ENCODE results near the gene CMTM1. TPM values are rescaled to one million over a fixed set of nuclear protein-coding genes. Genes with fewer than 3 reads are reported as not detected.
"Not testable (repeated sequence)": the region's sequence is repeated elsewhere in the genome, so short reads cannot be mapped to it uniquely, and the experiment has no call there.

The CMTM1 gene
- total RNA-seq, 1 experiment from 2014 or later, result 9.4 TPM

DNA sequence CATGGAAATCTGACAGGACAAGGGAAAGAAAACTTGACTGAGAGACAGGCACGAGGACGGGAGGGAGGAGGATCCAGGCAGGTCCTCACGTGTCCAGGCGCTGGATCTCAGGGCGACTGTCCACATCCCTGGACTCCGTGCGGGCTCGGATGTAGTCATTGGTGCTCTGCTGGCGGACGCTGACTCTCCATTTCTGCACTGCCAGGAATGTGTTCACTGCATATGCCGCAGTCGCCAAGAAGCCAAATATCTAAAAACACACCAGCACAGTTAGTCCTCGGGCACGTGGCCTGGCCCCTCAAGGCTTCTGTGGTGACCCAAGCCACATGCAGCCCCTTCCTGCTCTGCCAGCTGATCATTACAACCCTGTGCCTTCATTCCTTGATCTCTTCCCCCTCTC lies 55.7 kb downstream of the CMTM1 start:
- no peak overlapping the region for H2AFZ ChIP-seq
- TF ChIP-seq EZH2 (IDR thresholded peaks at IDR 0.05; ENCODE audit: low read depth), result no peak
- TF ChIP-seq, protein P1, sequence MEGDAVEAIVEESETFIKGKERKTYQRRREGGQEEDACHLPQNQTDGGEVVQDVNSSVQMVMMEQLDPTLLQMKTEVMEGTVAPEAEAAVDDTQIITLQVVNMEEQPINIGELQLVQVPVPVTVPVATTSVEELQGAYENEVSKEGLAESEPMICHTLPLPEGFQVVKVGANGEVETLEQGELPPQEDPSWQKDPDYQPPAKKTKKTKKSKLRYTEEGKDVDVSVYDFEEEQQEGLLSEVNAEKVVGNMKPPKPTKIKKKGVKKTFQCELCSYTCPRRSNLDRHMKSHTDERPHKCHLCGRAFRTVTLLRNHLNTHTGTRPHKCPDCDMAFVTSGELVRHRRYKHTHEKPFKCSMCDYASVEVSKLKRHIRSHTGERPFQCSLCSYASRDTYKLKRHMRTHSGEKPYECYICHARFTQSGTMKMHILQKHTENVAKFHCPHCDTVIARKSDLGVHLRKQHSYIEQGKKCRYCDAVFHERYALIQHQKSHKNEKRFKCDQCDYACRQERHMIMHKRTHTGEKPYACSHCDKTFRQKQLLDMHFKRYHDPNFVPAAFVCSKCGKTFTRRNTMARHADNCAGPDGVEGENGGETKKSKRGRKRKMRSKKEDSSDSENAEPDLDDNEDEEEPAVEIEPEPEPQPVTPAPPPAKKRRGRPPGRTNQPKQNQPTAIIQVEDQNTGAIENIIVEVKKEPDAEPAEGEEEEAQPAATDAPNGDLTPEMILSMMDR (conservative IDR thresholded peaks at IDR 0.05), result no peak

DNA sequence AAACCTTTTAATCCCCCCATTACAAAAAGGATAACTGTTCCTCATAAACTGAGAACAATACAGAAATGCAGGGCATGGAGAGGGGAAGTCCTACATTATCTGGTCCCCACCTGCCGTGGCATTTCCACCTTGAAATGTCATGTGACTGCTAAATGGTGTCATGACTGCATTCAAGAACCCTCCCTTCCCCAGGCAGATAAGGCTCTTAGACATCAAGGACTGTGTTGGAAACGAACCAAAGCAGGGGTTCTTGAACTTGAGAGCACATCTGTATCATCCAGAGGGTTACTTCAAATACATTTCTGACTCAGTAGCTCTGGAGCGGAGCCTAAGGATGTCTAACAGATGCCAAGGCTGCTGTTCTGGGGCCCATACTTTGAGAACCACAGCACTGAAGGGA lies 56.6 kb downstream of the CMTM1 start:
- Histone ChIP-seq H3K9me3 (ENCODE audit: insufficient read depth, low read depth) (no peaks in the 10 kb centered on the region), H2AFZ (no peak overlapping the region), H3K9me2 (ENCODE audit: insufficient read depth) (no peaks in the 10 kb centered on the region), H3K27ac (no peak overlapping the region), H3K79me2 (ENCODE audit: low read depth) (no peaks in the 10 kb centered on the region), H3K4me2 (no peak overlapping the region), H3F3A (ENCODE audit: insufficient read depth, low read depth) (peaks cover 21% of the 10 kb centered on the region; the same call in 1 of the 2 replicates), H3K4me1 (replicated peaks; ENCODE audit: insufficient read depth) (peaks cover 23% of the 10 kb centered on the region), H4K20me1 (ENCODE audit: insufficient read depth) (no peaks in the 10 kb centered on the region), H3K36me3 (ENCODE audit: low read depth) (no peaks in the 10 kb centered on the region), H3K27me3 (ENCODE audit: insufficient read depth, low read depth) (no peaks in the 10 kb centered on the region), H3K4me3 (no peak overlapping the region)
- POLR2A ChIA-PET (ENCODE audit: unreplicated experiment), result no interaction called here
- intact Hi-C loops (cut with micrococcal nuclease; ENCODE audit: unreplicated experiment), result no loop called here
- no peak for TF ChIP-seq EZH2 (IDR thresholded peaks at IDR 0.05; ENCODE audit: low read depth)
- TF ChIP-seq, protein P1 (conservative IDR thresholded peaks at IDR 0.05), result no peak
- DNase-seq, result no peak
- CTCF ChIA-PET, result no interaction called here
- no TSS peak for BruUV-seq (replicated peaks)

More for the DNA sequence above, 55.7 kb downstream of the CMTM1 start:
- Histone ChIP-seq H3K27ac (no peak overlapping the region), H3K9me2 (ENCODE audit: insufficient read depth) (no peaks in the 10 kb centered on the region), H3K79me2 (ENCODE audit: low read depth) (no peaks in the 10 kb centered on the region), H3K4me3 (no peak overlapping the region), H3K4me1 (replicated peaks; ENCODE audit: insufficient read depth) (peaks cover 31% of the 10 kb centered on the region), H3F3A (ENCODE audit: insufficient read depth, low read depth) (peaks cover 30% of the 10 kb centered on the region), H3K36me3 (ENCODE audit: low read depth) (0 out of 2 replicates have a peak, but pooled peaks cover 6% of the 10 kb centered on the region), H4K20me1 (ENCODE audit: insufficient read depth) (no peaks in the 10 kb centered on the region), H3K27me3 (ENCODE audit: insufficient read depth, low read depth) (no peaks in the 10 kb centered on the region), H3K9me3 (ENCODE audit: insufficient read depth, low read depth) (no peaks in the 10 kb centered on the region), H3K4me2 (no peak overlapping the region)
- no TSS peak for BruUV-seq (replicated peaks)
- POLR2A ChIA-PET (ENCODE audit: unreplicated experiment), result no interaction called here
- intact Hi-C loops (cut with micrococcal nuclease; ENCODE audit: unreplicated experiment), result no loop called here
- no peak for DNase-seq
- CTCF ChIA-PET, result no interaction called here

DNA sequence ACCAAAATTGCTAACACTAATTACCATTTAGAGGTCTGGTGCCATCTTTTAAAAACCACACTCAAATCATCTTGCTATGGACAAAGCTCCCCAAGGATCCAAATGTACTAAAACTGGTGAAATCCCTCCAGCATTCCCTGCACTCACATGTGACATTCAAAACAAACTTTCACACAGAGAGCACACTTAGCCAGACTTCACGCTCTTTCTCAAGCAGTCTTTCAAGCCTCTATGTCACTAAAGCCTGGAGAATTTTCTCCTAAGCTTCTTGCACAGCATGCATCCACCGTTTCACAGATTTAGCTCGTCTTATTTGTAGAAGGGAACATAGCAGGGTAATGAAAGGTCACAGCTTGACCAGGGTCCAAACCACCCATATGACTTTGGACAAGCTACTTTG lies 57.5 kb downstream of the CMTM1 start:
- H3K4me1 ChIP-seq (replicated peaks; ENCODE audit: insufficient read depth), result peaks cover 14% of the 10 kb centered on the region
- peaks cover 14% of the 10 kb centered on the region; the same call in 1 of the 2 replicates for H3F3A ChIP-seq (ENCODE audit: insufficient read depth, low read depth)
- no peaks in the 10 kb centered on the region for H3K79me2 ChIP-seq (ENCODE audit: low read depth)
- ChIA-PET POLR2A (ENCODE audit: unreplicated experiment) (no interaction called here), CTCF (no interaction called here)
- no peaks in the 10 kb centered on the region for H3K36me3 ChIP-seq (ENCODE audit: low read depth)
- BruUV-seq (replicated peaks), result no TSS peak
- DNase-seq, result no peak
- no peak overlapping the region for H2AFZ ChIP-seq
- H3K9me3 ChIP-seq (ENCODE audit: insufficient read depth, low read depth), result no peaks in the 10 kb centered on the region
- H3K4me3 ChIP-seq, result no peak overlapping the region
- no peaks in the 10 kb centered on the region for H3K27me3 ChIP-seq (ENCODE audit: insufficient read depth, low read depth)
- H4K20me1 ChIP-seq (ENCODE audit: insufficient read depth), result no peaks in the 10 kb centered on the region
- no peaks in the 10 kb centered on the region for H3K9me2 ChIP-seq (ENCODE audit: insufficient read depth)
- TF ChIP-seq, protein P1 (conservative IDR thresholded peaks at IDR 0.05), result no peak
- TF ChIP-seq EZH2 (IDR thresholded peaks at IDR 0.05; ENCODE audit: low read depth), result no peak
- intact Hi-C loops (cut with micrococcal nuclease; ENCODE audit: unreplicated experiment), result no loop called here
- H3K4me2 ChIP-seq, result no peak overlapping the region
- H3K27ac ChIP-seq, result no peak overlapping the region

DNA sequence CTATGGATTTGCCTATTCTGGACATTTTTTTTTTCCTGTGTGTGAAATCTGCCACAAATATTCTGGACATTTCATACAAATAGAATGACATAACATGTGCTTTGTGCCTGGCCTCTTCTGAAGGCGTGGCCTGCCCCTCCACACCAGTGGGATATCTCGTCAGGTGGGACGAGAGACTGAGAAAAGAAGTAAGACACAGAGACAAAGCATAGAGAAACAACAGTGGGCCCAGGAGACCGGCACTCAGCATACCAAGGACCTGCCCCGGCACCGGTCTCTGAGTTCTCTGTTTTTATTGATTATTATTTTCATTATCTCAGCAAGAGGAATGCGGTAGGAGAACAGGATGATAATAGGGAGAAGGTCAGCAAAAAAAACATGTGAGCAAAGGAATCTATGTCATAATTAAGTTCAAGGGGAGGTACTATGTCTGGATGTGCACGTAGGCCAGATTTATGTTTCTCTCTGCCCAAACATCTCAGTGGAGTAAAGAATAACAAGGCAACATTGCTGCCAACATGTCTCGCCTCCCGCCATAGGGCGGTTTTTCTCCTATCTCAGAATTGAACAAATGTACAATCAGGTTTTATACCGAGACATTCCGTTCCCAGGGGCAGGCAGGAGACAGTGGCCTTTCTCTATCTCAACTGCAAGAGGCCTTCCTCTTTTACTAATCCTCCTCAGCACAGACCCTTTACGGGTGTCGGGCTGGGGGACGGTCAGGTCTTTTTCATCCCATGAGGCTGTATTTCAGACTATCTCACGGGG lies 61.6 kb downstream of the CMTM1 start:
- H3K4me3 ChIP-seq; H2AFZ ChIP-seq; H3K4me1 ChIP-seq (replicated peaks; ENCODE audit: insufficient read depth); H3K9me3 ChIP-seq (ENCODE audit: insufficient read depth, low read depth); DNase-seq; H4K20me1 ChIP-seq (ENCODE audit: insufficient read depth); intact Hi-C loops (cut with micrococcal nuclease; ENCODE audit: unreplicated experiment); CTCF ChIA-PET; H3K27ac ChIP-seq; H3K9me2 ChIP-seq (ENCODE audit: insufficient read depth); H3K27me3 ChIP-seq (ENCODE audit: insufficient read depth, low read depth); BruUV-seq (replicated peaks); H3K36me3 ChIP-seq (ENCODE audit: low read depth); H3K4me2 ChIP-seq; H3F3A ChIP-seq (ENCODE audit: insufficient read depth, low read depth); H3K79me2 ChIP-seq (ENCODE audit: low read depth); POLR2A ChIA-PET (ENCODE audit: unreplicated experiment): not testable (repeated sequence)
